SHP77 treated with DMSO at 0.1 percent for 48 hours (cell line): ENCODE data around the gene GPRC5C.
A peak's percentile ranks its signal among the peaks of the same experiment; 100 is the strongest.
"Not testable (repeated sequence)": the region's sequence is repeated elsewhere in the genome, so short reads cannot be mapped to it uniquely, and the experiment has no call there.

Experiments
- DNase-seq: peaks from one replicate; lab custom pipeline; 2025; lab: John Stamatoyannopoulos, UW

GPRC5C gene

GRCh38 chr17:74431568-74432423 lies at the start of gene GPRC5C:
TSS of gene GPRC5C (plus strand) at chr17:74432088. CDS start at chr17:74439777, 7,689 bp downstream.
- peak; percentile 59 for DNase-seq

- no peak for DNase-seq
Observed at GRCh38 chr17:74383141-74383540, 48.7 kb upstream of the GPRC5C start.

GRCh38 chr17:74385201-74385600 lies 46.7 kb upstream of the GPRC5C start:
- no peak for DNase-seq

GRCh38 chr17:74386386-74386785 lies 45.5 kb upstream of the GPRC5C start:
- no peak for DNase-seq

GRCh38 chr17:74387365-74388218 lies 44.3 kb upstream of the GPRC5C start:
- DNase-seq: no peak

- DNase-seq: no peak
Observed at GRCh38 chr17:74389084-74389753, 42.7 kb upstream of the GPRC5C start.

- no peak for DNase-seq
Observed at GRCh38 chr17:74389937-74390679, 41.8 kb upstream of the GPRC5C start.

GRCh38 chr17:74390680-74391653 lies 40.9 kb upstream of the GPRC5C start:
- DNase-seq: no peak

- no peak for DNase-seq
Observed at GRCh38 chr17:74391771-74392170, 40.1 kb upstream of the GPRC5C start.

GRCh38 chr17:74392848-74393247 lies 39.0 kb upstream of the GPRC5C start:
- DNase-seq: no peak

- no peak for DNase-seq
Observed at GRCh38 chr17:74393346-74393942, 38.4 kb upstream of the GPRC5C start.

- DNase-seq: no peak
Observed at GRCh38 chr17:74394275-74394950, 37.5 kb upstream of the GPRC5C start.

GRCh38 chr17:74394977-74395376 lies 36.9 kb upstream of the GPRC5C start:
- DNase-seq: no peak

GRCh38 chr17:74396567-74396966 lies 35.3 kb upstream of the GPRC5C start:
- DNase-seq: no peak

GRCh38 chr17:74402048-74402447 lies 29.8 kb upstream of the GPRC5C start:
- no peak for DNase-seq

- DNase-seq: no peak
Observed at GRCh38 chr17:74403512-74404137, 28.3 kb upstream of the GPRC5C start.

GRCh38 chr17:74404218-74404617 lies 27.7 kb upstream of the GPRC5C start:
- no peak for DNase-seq

GRCh38 chr17:74404789-74405188 lies 27.1 kb upstream of the GPRC5C start:
- DNase-seq: no peak

GRCh38 chr17:74405311-74405710 lies 26.6 kb upstream of the GPRC5C start:
- DNase-seq: not testable (repeated sequence)
